Measurements from ENCODE around the gene PCDH15.

GRCh38 chr10:54826994-54827560, 26.0 kb upstream of the PCDH15 start:
- no peak for TF ChIP-seq CTCF (IDR thresholded peaks at IDR 0.05; ENCODE audit: poor library complexity)
- no peak for TF ChIP-seq EZH2 (IDR thresholded peaks at IDR 0.05; ENCODE audit: borderline replicate concordance)
- no peak for TF ChIP-seq EZH2phosphoT487 (IDR thresholded peaks at IDR 0.05; ENCODE audit: low read depth, severe bottlenecking, unreplicated experiment)
